NOMO-1 (cell line): Measurements from ENCODE around the gene HOXD4.

Experiments
- DNase-seq, 2 experiments: peaks; one replicate each; lab custom pipeline; 2025; ENCODE audit not compliant: unreplicated experiment in 2 of 2; lab: John Stamatoyannopoulos, UW

Gene HOXD4

DNA sequence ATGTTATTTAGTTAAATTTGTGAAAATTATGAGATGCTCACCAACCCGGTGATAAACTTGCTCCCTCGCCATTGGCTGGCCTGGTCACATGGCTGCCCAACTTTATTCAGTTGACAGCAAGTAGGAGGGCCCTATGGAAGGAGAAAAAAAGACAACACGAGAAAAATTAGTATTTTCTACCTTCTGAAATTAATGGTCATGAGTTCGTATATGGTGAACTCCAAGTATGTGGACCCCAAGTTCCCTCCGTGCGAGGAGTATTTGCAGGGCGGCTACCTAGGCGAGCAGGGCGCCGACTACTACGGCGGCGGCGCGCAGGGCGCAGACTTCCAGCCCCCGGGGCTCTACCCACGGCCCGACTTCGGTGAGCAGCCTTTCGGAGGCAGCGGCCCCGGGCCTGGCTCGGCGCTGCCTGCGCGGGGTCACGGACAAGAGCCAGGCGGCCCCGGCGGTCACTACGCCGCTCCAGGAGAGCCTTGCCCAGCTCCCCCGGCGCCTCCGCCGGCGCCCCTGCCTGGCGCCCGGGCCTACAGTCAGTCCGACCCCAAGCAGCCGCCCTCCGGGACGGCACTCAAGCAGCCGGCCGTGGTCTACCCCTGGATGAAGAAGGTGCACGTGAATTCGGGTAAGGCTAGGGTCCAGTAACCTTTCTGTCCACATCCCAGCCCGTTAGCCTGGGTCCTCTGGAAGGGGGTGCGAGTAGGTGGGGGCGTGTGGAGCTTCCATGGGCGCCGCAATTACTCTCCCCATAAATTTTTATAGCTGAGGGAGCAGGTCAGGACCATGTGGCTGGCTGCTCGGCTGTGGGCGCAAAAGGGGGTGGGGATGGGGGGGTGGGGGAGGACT lies at the start of gene HOXD4:
Gene HOXD4, plus strand, starts transcription at position 109 of the 846 bp plus-strand sequence. Its CDS starts 84 bp downstream, at position 193.
- DNase-seq: no peak

DNA sequence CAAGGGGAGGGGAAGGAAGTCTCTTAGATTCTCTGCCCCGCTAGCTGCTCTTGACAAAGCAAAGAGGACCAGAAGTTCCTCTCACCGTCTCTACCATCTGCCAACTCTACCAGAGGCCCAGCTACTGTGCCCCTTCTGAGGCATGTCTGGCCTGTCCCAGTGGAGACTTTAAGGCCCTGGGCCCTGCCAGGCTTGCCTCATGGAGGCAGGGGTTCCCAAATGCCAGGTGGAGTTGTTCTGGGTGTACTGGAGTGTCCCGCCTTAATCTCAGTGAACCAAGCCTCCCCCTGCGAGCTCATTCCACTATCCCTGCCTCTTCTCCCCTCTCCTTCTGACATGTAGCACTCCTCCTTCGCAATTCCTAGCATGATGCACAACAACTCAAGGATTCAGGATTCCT lies 49.5 kb upstream of the HOXD4 start:
- no peak for DNase-seq

DNA sequence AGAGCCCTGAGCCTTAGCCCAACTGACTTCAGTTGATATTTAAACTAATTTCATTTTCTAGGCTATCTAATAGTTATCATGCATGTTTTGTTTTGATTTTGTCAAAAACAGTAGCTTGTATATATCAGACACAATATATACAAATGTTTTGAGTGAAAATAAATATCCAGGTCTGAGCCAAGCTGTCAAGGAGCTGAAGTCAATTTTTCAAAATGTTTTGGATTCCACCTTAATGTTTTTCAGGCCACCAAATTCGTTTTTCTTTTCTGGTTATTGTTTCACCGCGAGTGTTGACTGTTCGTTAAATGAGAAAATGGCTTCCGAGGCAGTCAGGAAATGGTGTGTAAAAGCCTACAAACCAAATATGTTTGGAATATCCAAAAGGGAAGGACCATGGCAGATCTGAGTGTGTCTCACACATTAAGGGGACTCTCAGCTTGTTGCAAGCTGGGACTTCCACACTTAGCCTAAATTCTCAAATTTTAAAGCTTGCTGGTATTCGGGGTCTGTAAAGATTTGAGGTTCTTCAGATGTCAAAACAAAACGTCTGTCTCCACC lies 49.0 kb upstream of the HOXD4 start:
- DNase-seq: no peak

- no peak for DNase-seq
These were observed 48.2 kb upstream of the HOXD4 start for GRCh38 chr2:176103194-176103593.

DNA sequence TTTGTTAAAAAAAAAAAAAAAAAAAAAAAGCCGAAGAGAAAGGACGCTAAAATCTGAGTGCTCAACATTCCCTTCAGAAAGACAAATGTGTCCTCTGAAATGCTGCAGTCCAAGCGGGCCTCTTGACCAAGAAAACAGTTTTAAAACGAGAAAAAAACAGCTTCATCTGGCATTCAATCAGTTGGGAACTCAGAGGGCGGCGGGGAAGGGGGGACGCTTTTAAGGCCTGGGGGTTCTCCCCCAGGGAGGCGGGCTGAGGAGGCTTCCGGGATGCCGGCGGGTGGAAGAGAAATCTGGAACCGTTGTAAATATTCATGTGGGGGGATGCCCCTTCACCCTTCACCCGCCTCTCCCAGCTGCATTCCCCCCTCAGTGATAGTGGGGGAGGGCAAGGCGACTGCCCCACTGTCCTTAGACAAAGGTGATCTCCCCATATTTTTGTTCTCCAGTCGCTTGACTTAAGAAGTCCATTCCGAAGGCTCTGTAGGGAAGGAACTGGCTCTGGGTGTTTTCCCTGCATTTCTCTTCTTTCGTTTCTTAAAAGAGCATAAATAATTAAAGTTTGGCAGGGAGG lies 47.5 kb upstream of the HOXD4 start:
- DNase-seq: no peak

DNA sequence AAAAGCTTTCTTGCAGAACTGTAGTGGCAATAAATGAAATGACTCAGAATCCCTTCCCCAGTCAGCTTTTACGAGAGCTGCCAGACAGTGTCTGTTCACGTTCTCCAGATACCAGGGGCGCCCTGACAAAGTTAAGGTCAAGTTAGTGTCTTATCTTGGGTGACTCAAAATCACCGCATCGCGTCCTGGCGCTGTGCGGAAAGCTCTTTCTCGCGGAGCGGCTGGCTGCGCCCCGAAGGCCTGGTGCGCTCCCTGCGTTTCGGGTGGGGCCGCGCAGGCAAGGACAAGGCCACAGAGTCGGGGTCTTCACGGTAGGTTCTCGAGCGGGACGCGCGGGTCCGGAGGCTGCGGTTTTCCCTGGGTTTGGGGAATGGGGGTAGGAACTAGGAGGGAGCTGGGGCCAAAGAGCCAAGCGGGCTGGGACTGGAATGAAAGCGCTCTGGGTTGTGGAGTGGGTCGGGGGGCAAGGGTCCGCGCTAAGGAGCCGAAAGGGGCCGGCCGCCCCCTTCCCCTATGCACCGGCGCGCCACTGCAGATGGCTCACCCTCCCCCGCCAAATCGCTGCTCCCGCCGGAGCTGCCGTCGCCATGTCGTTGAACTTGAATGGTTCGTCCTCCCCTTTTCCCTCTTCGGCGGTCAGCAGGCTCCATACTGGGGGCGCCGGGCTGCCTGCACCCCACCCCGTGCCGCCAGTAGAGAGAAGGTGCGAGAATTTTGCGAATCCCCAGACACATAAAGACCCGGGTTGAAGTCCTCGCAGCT lies 46.9 kb upstream of the HOXD4 start:
- no peak for DNase-seq

DNA sequence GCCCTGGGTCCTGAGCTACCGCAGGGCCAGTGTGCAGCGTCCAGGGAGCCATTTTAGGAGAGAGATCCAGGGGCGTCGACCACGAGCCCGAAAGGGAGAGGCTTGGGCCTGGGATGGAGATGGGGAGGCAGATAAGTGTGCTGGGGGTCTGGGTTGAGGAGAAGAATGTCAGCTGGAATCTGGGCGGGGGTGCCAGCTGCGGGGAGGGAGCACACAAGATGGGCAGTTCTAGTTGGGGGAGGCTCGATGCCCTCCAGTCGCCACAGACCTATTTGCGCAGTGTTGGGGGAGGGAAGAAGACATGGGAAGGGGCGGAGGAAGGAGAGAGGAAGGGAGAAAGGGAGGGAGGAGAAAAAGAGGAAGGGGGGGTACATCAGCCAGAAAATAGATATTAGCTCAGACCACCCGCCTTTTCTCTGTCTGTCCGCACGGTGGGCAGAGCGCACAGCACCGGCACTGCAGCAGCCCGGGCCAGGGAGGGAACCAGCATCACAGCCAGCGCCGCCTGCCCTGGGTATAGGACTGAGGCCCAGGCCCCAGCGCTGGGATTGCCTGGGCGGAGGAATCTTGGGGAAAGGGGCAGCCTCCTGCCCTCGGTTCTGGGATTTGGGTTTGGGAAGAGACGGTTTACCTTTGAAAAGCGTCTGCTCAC lies 46.1 kb upstream of the HOXD4 start:
- DNase-seq: no peak

DNA sequence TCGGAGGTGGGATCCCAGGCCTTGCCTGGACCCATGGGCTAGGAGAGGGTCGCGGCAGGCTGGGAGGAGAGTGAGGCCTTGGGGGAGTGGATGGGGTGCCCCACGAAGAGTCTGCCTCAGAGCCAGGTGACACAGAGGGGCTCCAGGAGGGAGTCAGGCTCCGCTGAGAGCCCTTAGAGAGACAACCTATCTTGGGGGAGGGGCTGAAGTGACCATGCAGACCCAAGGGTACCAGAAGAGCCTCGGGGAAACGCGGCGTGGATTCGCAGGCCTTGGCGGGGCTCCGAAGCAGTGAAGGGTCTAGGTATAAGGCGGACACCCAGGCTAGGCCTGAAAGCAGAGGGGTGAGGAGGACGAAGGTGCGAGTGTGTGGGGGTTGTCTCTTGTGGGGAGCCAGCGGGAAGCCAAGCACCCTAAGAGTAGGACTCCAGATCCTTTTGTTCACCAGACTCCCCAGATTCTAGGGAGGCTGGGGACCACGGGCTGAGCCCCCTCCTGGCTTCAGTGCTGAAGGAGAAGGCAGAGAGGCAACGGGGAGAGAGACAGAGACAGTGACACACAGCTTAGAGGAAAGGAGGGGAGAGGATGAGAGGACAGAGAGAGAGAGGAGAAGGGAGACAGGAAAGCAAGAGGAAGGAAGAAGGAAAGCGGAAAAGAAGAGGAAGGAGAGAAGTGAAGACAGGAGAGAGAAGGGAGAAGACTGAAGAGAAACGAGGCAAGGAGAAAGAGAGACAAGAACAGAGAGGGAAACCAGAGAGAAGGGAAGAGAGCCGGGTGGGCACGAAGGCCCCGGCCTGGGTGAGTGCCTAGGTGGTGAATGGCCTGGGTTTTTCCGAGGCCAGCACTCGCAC lies 45.4 kb upstream of the HOXD4 start:
- DNase-seq: no peak

GRCh38 chr2:176106581-176107539 lies 44.5 kb upstream of the HOXD4 start, which contains the start of gene HOXD11:
Gene HOXD11, plus strand, starts transcription at chr2:176107280. Its CDS starts 76 bp downstream, at chr2:176107356.
- DNase-seq: no peak

GRCh38 chr2:176107731-176108181 lies 43.6 kb upstream of the HOXD4 start:
- DNase-seq: no peak

DNA sequence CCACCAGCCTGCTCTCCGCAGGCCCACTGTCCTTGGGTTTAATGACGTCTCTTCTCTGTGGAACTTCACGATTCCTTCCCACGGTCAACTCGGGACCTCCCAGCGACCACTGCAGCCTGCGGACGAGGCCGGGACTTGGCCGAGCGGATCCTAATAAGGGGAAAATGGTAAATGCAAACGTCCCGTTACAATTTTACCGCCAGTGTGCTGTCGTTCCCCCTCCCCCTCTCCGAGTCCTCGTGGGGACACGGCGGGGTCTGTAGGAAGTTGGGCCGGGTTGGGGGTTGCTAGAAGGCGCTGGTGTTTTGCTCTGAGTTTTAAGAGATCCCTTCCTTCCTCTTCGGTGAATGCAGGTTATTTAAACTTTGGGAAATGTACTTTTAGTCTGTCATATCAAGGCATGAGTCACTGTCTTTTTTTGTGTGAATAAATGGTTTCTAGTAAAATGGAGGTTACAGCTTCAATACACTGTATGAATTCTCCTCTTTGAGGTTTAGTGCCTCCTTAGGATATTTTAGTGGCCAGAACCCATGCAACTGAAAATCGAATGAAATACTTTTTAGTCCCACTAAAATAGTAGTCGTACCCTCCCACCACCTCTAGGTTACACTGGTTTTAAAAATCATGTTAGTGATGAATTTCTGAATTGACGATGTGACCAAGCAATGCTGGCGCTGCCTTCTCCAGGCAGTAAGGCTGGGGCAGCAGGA lies 42.0 kb upstream of the HOXD4 start:
- DNase-seq: no peak

DNA sequence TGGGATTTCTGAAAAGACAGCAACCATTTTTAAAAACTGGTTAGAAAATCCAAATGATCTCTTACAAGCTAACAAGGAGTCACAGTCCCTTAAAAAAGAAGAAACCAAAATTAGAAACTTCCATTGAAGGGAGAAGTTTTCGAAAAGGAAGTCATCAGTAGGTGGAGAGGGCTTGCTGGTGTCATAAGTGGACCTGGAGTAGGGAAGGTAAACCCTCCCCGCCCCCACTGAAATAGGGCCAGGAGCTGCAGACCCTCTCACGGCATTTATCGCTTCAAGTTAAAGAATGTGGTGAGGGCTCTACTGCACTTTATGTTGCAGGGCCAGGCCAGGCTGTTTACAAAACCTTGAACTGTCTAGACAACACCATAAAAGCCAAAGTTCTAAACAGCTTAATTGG lies 41.4 kb upstream of the HOXD4 start:
- no peak for DNase-seq

- no peak for DNase-seq
These were observed 40.7 kb upstream of the HOXD4 start for GRCh38 chr2:176110415-176111308.

GRCh38 chr2:176111309-176111663 lies 40.1 kb upstream of the HOXD4 start:
- DNase-seq: no peak

DNA sequence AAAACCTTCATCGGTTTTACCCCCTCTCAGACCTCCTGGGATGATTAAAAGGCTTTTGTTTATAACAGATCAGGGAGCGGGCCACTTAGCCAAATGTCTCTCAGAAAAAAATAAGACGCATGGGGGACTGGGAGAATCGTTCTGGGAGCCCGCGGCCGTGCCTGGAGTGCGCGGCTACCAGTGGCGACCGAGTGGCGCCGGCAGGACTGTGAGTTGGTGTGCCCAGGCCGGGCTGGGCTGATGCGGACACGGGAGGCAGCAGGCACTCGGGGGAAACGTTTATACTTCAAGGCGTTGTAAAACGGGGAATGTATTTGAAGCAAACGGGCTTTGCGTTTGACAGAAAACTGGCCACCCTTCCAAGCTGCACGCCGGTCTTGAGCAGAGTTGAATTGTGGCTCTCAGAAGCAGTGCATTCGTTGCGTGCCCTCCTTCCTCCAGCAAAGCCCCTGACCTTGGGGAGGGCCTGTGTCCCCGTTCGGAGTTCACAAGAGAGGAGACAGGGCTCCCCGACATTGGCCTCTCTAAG lies 39.4 kb upstream of the HOXD4 start:
- DNase-seq: no peak

DNA sequence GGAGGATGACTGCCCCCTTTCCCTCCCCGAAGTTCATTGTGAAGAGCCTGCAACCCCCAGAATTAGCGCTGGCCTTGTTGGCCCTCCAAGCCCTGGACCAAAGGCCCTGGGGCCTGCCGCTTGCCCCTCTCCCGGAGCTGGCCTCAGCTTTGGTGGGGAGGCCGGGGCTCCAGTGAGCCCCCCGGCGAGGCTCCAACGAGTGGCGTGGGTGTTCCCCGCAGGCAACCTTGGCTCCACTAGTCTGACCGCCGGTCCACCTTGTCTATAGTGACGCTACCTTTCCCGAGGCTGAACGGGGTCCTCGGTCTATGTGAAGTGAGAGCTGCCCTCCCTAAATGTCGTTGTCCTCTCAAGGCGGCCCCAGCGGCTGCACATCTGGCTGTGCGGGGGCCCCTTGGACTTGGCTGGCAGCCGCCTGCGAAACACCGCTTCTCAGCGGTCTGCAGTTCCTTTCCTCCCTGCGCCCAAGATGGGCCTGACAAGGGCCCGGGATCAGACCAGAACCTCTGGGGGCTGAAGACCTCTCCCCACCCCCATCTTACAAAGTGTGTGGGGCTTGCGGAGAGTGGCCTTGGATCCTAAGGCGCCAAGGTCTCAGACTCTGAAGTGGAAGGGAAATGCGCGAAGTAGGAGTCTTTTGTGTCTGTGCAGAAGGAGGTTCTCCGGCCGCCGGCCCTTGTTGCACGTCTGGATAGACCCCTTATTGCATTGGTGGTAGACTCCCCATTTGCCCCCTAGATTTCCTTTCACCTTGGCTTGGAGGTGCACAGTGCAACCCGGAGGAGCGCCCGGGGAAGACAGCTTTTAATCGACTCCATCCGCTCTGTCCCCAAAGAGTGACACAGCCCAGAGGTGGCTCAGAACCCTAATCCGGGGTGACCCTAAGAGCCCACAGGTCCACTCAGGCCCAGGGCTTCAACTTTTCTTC lies 38.7 kb upstream of the HOXD4 start:
- DNase-seq: no peak
